Thyroid gland (tissue), 4 donors: ENCODE data around the gene ABHD14A. TPM values are rescaled to one million over a fixed set of nuclear protein-coding genes. Genes with fewer than 3 reads are reported as not detected.

ENCODE experiments used
- DNase-seq, 2 donors: peaks; one replicate each; pipeline ENCODE4 v3.0.0-alpha.2; 2019
- H3K27ac ChIP-seq, 3 donors: fragments of 200-600 bp; sonication (generic); 1 replicate in 2 of 3; 2 replicates in 1 of 3; pipeline ENCODE4 v1.5.1; 2016 to 2019; ENCODE audit warnings: mild to moderate bottlenecking in 1 of 3, moderate library complexity in 1 of 3
- H3K27me3 ChIP-seq: fragments of 200-600 bp; sonication (generic); one replicate; pipeline ENCODE4 v1.5.1; 2019
- H3K36me3 ChIP-seq, 2 donors: fragments of 200-600 bp; sonication (generic); one replicate each; pipeline ENCODE4 v1.5.1; 2016 to 2019
- H3K4me1 ChIP-seq, 2 donors: fragments of 200-600 bp; sonication (generic); one replicate each; pipeline ENCODE4 v1.5.1; 2017 to 2019
- H3K4me3 ChIP-seq, 3 donors: fragments of 200-600 bp; sonication (generic); replicated peaks in 1 of 3; 1 replicate in 2 of 3; 2 replicates in 1 of 3; pipeline ENCODE4 v1.5.1; 2016; ENCODE audit warnings: mild to moderate bottlenecking in 1 of 3
- H3K9me3 ChIP-seq: fragments of 200-600 bp; sonication (generic); one replicate; pipeline ENCODE4 v1.5.1; 2017
- POLR2A ChIP-seq, 2 donors: fragments of 450-650 bp; IDR thresholded peaks; one replicate each; pipeline ENCODE4 v1.6.1; 2017; ENCODE audit warnings: antibody characterized with exemption in 2 of 2, mild to moderate bottlenecking in 2 of 2, moderate library complexity in 1 of 2
- WGBS, 2 donors: methylation state at CpG; one replicate each; pipeline ENCODE4 v1.1.5; 2017; 5-methylcytosine and 5-hydroxymethylcytosine counted together
- intact Hi-C: fragments of 100-400 bp; cut with DNase I; formaldehyde crosslinking; loops from one replicate; pipeline ENCODE4 v1.15.1; 2023
- total RNA-seq, 4 donors: library from RNA; depleted of rRNA; stranded (reverse); fragments of >200 nt; gene quantifications; one replicate each; pipeline ENCODE4 v1.2.3, GENCODE V29; 2016
- TF ChIP-seq, protein P1 (sequence below), 6 experiments: fragments of 200-600 bp in 3 of 6; fragments of 450-650 bp in 3 of 6; sonication (generic) in 3 of 6; IDR thresholded peaks; one replicate each; pipeline ENCODE4 v1.5.1; 2016 to 2019; ENCODE audit warnings: antibody characterized with exemption in 6 of 6, mild to moderate bottlenecking in 2 of 6, inconsistent platforms in 1 of 6, moderate library complexity in 1 of 6

Gene ABHD14A
- total RNA-seq, 4 donors from 2014 or later, result 20.0 to 91.9 (median 49.3) TPM

DNA sequence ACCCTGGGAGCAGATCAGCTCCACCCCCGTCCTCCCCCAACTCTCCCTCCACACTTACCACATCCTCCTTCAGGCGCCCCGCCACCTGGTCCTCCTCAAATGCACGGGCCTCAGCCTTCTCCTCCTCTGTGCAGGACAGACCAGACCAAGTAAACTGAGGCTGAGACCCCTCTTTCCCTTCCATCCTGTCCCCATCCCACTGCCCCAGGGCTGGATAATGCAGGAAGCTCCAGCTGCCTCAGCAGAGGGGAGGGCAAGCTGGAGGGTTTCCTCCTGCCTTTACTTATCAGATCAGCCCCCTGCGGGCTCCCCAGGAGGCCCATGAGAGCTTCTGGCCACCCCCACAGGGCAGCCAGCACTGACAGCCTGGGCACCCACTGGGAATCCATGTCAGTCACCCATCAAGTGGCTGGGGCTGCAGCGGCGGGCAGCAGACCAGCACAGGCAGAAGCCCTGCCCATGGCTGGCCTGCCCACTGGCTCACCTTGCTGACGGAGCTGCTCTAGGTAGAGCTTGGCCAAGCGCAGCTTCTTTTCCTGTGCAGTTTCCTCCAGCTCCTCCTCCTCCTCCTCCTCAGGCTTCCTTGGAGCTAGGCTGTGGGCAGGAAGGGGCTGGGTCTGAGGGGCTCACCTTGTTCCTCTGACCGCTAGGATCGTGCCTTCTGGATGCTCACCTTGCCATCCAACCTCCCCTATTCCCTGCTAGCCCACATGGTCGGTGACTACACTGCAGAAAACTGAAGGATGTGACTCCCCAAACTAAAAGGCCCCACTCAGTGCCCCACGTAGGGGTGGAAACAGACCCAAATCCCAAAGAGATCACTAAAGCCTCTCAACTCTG is 37.0 kb upstream of the ABHD14A start:
- Histone ChIP-seq H3K4me1 (peaks cover 16 to 17% of the 10 kb centered on the region in 2 donors), H3K27me3 (no peaks in the 10 kb centered on the region), H3K9me3 (no peaks in the 10 kb centered on the region), H3K36me3 (peaks cover 39 to 41% of the 10 kb centered on the region in 2 donors), H3K4me3 (no peak overlapping the region), H3K27ac (no peak overlapping the region)
- TF ChIP-seq, protein P1, sequence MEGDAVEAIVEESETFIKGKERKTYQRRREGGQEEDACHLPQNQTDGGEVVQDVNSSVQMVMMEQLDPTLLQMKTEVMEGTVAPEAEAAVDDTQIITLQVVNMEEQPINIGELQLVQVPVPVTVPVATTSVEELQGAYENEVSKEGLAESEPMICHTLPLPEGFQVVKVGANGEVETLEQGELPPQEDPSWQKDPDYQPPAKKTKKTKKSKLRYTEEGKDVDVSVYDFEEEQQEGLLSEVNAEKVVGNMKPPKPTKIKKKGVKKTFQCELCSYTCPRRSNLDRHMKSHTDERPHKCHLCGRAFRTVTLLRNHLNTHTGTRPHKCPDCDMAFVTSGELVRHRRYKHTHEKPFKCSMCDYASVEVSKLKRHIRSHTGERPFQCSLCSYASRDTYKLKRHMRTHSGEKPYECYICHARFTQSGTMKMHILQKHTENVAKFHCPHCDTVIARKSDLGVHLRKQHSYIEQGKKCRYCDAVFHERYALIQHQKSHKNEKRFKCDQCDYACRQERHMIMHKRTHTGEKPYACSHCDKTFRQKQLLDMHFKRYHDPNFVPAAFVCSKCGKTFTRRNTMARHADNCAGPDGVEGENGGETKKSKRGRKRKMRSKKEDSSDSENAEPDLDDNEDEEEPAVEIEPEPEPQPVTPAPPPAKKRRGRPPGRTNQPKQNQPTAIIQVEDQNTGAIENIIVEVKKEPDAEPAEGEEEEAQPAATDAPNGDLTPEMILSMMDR (IDR thresholded peaks at IDR 0.05), result no peak
- no peak for TF ChIP-seq POLR2A (IDR thresholded peaks at IDR 0.05)
- DNase-seq, result no peak
- intact Hi-C loops, result no loop called here
- 93 to 94% methylated on average over 10 to 13 of the region's 13 CpGs for WGBS, 2 donors

DNA sequence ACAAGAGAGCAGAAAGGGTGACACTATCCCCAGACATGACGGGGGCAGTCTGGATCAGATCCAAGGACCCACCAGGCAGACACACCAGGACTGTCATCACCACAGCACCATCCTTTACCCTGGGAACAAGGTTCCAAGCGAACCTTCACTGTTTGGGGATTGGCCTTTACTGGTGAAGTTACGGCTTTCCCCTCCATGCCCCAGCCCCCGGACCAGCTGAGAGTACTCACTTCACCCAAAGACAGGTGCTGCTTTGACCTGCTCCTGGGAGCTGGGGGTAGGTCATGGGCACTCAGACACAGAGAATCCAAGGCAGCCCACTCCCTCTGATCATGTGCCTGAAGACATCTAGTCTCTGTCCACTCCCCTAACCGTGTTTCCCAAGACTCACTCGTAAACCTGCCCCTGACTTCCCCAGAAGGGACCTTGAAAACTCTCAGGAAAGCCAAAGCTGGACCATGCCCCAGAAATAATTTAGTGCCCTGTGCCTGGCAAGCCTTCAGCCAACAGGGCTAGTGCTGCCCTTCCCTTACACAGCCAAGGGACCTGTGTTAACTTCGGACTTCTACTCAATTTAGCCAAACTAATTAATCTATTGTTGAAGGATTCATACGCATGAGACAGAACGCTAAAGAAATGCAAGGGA is 36.0 kb upstream of the ABHD14A start:
- peaks cover 23 to 24% of the 10 kb centered on the region in 2 donors for H3K4me1 ChIP-seq
- TF ChIP-seq, protein P1 (IDR thresholded peaks at IDR 0.05), result no peak
- TF ChIP-seq POLR2A (IDR thresholded peaks at IDR 0.05), result no peak
- no peak overlapping the region for H3K4me3 ChIP-seq
- H3K36me3 ChIP-seq, result peaks cover 34 to 35% of the 10 kb centered on the region in 2 donors
- intact Hi-C loops, result no loop called here
- no peak overlapping the region for H3K27ac ChIP-seq
- 90% methylated on average over 9 of the region's 9 CpGs for WGBS, 2 donors
- no peaks in the 10 kb centered on the region for H3K9me3 ChIP-seq
- DNase-seq, result no peak
- H3K27me3 ChIP-seq, result no peaks in the 10 kb centered on the region

DNA sequence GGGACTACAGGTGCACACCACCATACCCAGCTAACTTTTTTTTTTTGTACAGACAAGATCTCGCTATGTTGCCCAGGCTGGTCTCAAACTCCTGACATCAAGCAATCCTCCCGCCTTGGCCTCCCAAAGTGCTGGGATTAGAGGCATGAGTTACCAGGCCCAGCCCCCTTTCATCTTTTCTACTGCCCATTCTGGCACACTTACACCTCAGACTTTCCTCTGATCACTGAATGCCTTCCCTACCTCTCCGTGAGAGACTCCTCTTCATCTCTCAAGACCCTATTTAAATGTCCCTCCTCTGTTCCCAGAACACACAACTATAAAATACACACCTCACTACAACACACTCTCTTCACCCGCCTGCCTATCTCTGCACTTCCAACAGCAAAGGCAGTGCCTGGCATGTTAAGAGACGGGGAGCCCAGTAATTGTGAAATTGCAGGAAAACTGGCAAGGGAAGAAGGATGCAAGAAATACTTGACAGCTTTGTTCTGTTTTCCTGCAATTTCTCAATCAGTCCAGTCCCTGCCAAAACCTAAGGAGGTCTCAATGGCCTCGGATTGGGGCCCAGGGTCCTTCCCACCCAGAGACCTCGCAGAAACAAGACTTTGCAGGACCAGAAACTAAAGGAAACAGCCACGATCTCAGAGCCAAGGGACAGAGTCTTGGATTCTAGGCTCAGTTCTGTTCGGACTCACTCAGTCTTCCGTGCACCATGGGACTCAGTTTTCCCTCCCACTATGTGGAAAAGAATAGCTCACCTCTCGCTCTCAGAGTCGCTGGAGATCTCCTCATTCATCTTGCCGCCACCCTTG is 34.0 kb upstream of the ABHD14A start:
- H3K4me1 ChIP-seq, result peaks cover 23 to 24% of the 10 kb centered on the region in 2 donors
- intact Hi-C loops, result loop anchor here (5.0 kb wide), 2 partner anchors 36 to 116 kb away; partner anchors contain the start of genes ABHD14A and DUSP7
- H3K27ac ChIP-seq, result no peak overlapping the region
- peak overlapping the region; percentile 32 to 51 (median 39) for H3K4me3 ChIP-seq
- TF ChIP-seq, protein P1 (IDR thresholded peaks at IDR 0.05), result no peak
- TF ChIP-seq POLR2A (IDR thresholded peaks at IDR 0.05), result no peak
- no peaks in the 10 kb centered on the region for H3K9me3 ChIP-seq
- H3K27me3 ChIP-seq, result no peaks in the 10 kb centered on the region
- no peak for DNase-seq
- peaks cover 16 to 18% of the 10 kb centered on the region in 2 donors for H3K36me3 ChIP-seq
- WGBS, 2 donors, result 39 to 43% methylated on average over 13 of the region's 13 CpGs

DNA sequence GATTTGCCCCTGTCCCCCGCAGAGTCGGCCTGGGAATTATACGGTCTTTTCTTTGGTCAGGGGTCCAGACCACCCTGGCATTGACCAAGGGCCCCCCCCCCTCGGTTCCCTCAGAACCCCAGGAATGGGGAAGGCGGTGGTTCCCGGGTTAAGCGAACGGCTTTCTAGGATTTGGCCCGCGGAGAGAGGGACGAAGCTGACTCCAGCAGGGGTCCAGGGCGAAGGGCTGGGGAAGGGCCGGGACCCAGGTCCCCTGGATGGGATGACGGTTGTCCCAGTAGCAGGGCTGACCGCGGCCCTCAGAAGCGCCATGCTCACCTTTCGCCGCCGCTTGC is 33.4 kb upstream of the ABHD14A start:
- Histone ChIP-seq H3K4me3 (peak overlapping the region; percentile 32 to 51 (median 39)), H3K9me3 (no peaks in the 10 kb centered on the region), H3K36me3 (peaks cover 10 to 14% of the 10 kb centered on the region in 2 donors), H3K27me3 (no peaks in the 10 kb centered on the region), H3K4me1 (peaks cover 23 to 24% of the 10 kb centered on the region in 2 donors), H3K27ac (no peak overlapping the region)
- no peak for DNase-seq
- 0 to 1% methylated on average over 6 to 15 of the region's 20 CpGs for WGBS, 2 donors
- intact Hi-C loops, result loop anchor here (5.0 kb wide), 2 partner anchors 36 to 116 kb away; partner anchors contain the start of genes ABHD14A and DUSP7
- TF ChIP-seq, protein P1 (IDR thresholded peaks at IDR 0.05), result no peak
- no peak for TF ChIP-seq POLR2A (IDR thresholded peaks at IDR 0.05)
